BJ (cell line): ENCODE data around the gene DCP1B. TPM values are rescaled to one million over a fixed set of nuclear protein-coding genes. Genes with fewer than 3 reads are reported as not detected.

Source experiments
- CTCF ChIA-PET: fragments of 350-600 bp; formaldehyde crosslinking; extraction: SDS; loops from one replicate; lab custom pipeline; 2021; ENCODE audit warnings: antibody characterized with exemption, inconsistent platforms; lab: Yijun Ruan, JAX
- POLR2A ChIA-PET: fragments of 300-600 bp; sonication (Branson Sonifier 250); formaldehyde crosslinking; extraction: SDS; loops from one replicate; lab custom pipeline; 2021; ENCODE audit warnings: antibody characterized with exemption; lab: Charles Lee
- DNase-seq: peaks from one replicate; pipeline ENCODE4 v3.0.0-alpha.2; 2011; ENCODE audit warnings: low read depth
- H3K27me3 ChIP-seq: 2 replicates; pipeline ENCODE4 v1.6.0; 2011; ENCODE audit warnings: low read length; ENCODE audit not compliant: control insufficient read depth, insufficient read depth
- H3K36me3 ChIP-seq: 2 replicates; pipeline ENCODE4 v1.5.1; 2011; ENCODE audit warnings: low read length; ENCODE audit not compliant: control insufficient read depth, insufficient read depth
- H3K4me3 ChIP-seq: 2 replicates; pipeline ENCODE4 v1.5.1; 2011; ENCODE audit warnings: low read depth, mild to moderate bottlenecking, control low read depth, low read length
- CTCF ChIP-seq: IDR thresholded peaks from 2 replicates; pipeline ENCODE4 v1.5.1; 2011; ENCODE audit warnings: low read depth, mild to moderate bottlenecking, control low read depth, inconsistent platforms, low read length, moderate library complexity; ENCODE audit not compliant: insufficient read depth
- polyA plus RNA-seq: library from polyadenylated mRNA; depleted of rRNA; stranded (reverse); fragments of >200 nt; gene quantifications from 2 replicates; pipeline ENCODE4 v1.2.3, GENCODE V29; 2011

DCP1B gene
- polyA plus RNA-seq, 1 experiment = 29.1 TPM

GRCh38 chr12:1966561-1967226 lies 37.6 kb downstream of the DCP1B start:
- ChIA-PET CTCF (interaction anchor here (1.0 to 1.4 kb wide), 3 partner anchors 12 to 314 kb away, joined by 3 to 4 read pairs (median 3); no protein-coding TSS in a partner anchor), POLR2A (no interaction called here)
- no peak for TF ChIP-seq CTCF

GRCh38 chr12:1965916-1966315 lies 38.3 kb downstream of the DCP1B start:
- H3K27me3 ChIP-seq = no peaks in the 10 kb centered on the region
- H3K4me3 ChIP-seq = no peak overlapping the region
- peaks cover 2% of the 10 kb centered on the region for H3K36me3 ChIP-seq
- ChIA-PET CTCF (interaction anchor here (1.3 to 1.4 kb wide), 2 partner anchors 26 to 313 kb away, joined by 3 to 4 read pairs; no protein-coding TSS in a partner anchor), POLR2A (no interaction called here)
- DNase-seq = no peak
- TF ChIP-seq CTCF = no peak

More at GRCh38 chr12:1966561-1967226, 37.6 kb downstream of the DCP1B start:
- Histone ChIP-seq H3K4me3 (no peak overlapping the region), H3K27me3 (no peaks in the 10 kb centered on the region), H3K36me3 (peaks cover 2% of the 10 kb centered on the region; the same call in 1 of the 2 replicates)
- DNase-seq = no peak

GRCh38 chr12:1962051-1963020 lies 41.9 kb downstream of the DCP1B start:
- H3K36me3 ChIP-seq = peaks cover 2% of the 10 kb centered on the region
- TF ChIP-seq CTCF = no peak
- no peak for DNase-seq
- POLR2A ChIA-PET = no interaction called here
- H3K4me3 ChIP-seq = no peak overlapping the region
- no peaks in the 10 kb centered on the region for H3K27me3 ChIP-seq
- CTCF ChIA-PET = interaction anchor here (0.9 kb wide), 1 partner anchor 10 kb away, joined by 3 read pairs; no protein-coding TSS in a partner anchor

DNA sequence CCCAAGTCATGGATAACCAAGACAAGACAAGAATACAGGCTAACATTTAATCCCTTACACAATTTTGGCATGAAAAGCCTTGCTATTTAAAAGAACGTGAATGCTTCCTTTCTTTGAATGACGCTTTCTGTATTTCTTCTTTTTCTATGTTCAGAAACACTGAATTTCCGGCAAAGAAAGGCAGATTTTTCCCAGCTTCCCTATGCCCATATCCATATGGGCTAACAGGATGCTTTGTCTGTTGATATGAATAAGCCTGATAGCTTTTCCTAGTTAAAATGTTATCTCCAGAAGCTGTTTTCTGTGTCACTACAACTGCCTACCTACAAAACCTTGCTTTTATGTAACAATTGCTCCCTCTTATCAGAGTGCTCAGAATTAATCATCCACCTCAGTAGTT lies 47.5 kb downstream of the DCP1B start:
- TF ChIP-seq CTCF = no peak
- no peak overlapping the region for H3K4me3 ChIP-seq
- peaks cover 14% of the 10 kb centered on the region for H3K36me3 ChIP-seq
- H3K27me3 ChIP-seq = no peaks in the 10 kb centered on the region
- DNase-seq = no peak
- POLR2A ChIA-PET = no interaction called here
- CTCF ChIA-PET = interaction anchor here (1.1 to 2.6 kb wide), 2 partner anchors 16 to 626 kb away, joined by 3 to 10 read pairs; no protein-coding TSS in a partner anchor
